HepG2 (cell line): ENCODE data around the gene USP2. TPM values are rescaled to one million over a fixed set of nuclear protein-coding genes. Genes with fewer than 3 reads are reported as not detected.
A peak's percentile ranks its signal among the peaks of the same experiment; 100 is the strongest.

Experiments
- ARID4A ChIP-seq: sonication (generic); formaldehyde crosslinking; IDR thresholded peaks from 2 replicates; pipeline ENCODE4 v1.5.0; 2020; ENCODE audit warnings: mild to moderate bottlenecking, missing genetic modification reagents, borderline replicate concordance
- BCLAF1 ChIP-seq: fragments of 450-650 bp; IDR thresholded peaks from 2 replicates; pipeline ENCODE4 v1.6.1; 2017; ENCODE audit warnings: mild to moderate bottlenecking
- MAFG ChIP-seq: sonication (generic); formaldehyde crosslinking; IDR thresholded peaks from 2 replicates; pipeline ENCODE4 v1.5.1; 2020; ENCODE audit warnings: mild to moderate bottlenecking, missing genetic modification reagents
- MEF2D ChIP-seq: sonication (generic); formaldehyde crosslinking; IDR thresholded peaks from 2 replicates; pipeline ENCODE4 v1.5.1; 2020; ENCODE audit warnings: mild to moderate bottlenecking, missing genetic modification reagents
- PRPF4 ChIP-seq: fragments of 200-400 bp; formaldehyde crosslinking; IDR thresholded peaks from 2 replicates; pipeline ENCODE4 v1.6.1; 2016; ENCODE audit warnings: low read length, low read depth; ENCODE audit not compliant: poor library complexity, severe bottlenecking
- RXRB ChIP-seq: IDR thresholded peaks from 2 replicates; pipeline ENCODE4 v1.6.1; 2016; ENCODE audit warnings: borderline replicate concordance, missing genetic modification reagents, missing compliant biosample characterization
- SMYD3 ChIP-seq: sonication (generic); formaldehyde crosslinking; IDR thresholded peaks from 2 replicates; pipeline ENCODE4 v1.8.1; 2023; ENCODE audit warnings: mild to moderate bottlenecking, missing genetic modification reagents
- U2AF2 ChIP-seq: fragments of 200-400 bp; formaldehyde crosslinking; IDR thresholded peaks from 2 replicates; pipeline ENCODE4 v1.6.1; 2017; ENCODE audit warnings: low read depth, mild to moderate bottlenecking, low read length
- ZBTB33 ChIP-seq: sonication (generic); formaldehyde crosslinking; IDR thresholded peaks from 2 replicates; pipeline ENCODE4 v1.4.0; 2020; ENCODE audit warnings: missing genetic modification reagents
- ZFP41 ChIP-seq: sonication (generic); formaldehyde crosslinking; IDR thresholded peaks from 2 replicates; pipeline ENCODE4 v1.4.0; 2020; ENCODE audit warnings: mild to moderate bottlenecking, missing genetic modification reagents, borderline replicate concordance
- ZMYM3 ChIP-seq: sonication (generic); formaldehyde crosslinking; IDR thresholded peaks from 2 replicates; pipeline ENCODE4 v1.5.1; 2020; ENCODE audit warnings: mild to moderate bottlenecking, missing genetic modification reagents
- ZNF431 ChIP-seq: sonication (generic); formaldehyde crosslinking; IDR thresholded peaks from 2 replicates; pipeline ENCODE4 v1.9.0; 2022; ENCODE audit warnings: missing genetic modification reagents, low read depth, mild to moderate bottlenecking, borderline replicate concordance
- ZNF547 ChIP-seq: sonication (generic); formaldehyde crosslinking; IDR thresholded peaks from 2 replicates; pipeline ENCODE4 v1.5.1; 2020; ENCODE audit warnings: mild to moderate bottlenecking, missing genetic modification reagents
- ZNF614 ChIP-seq: IDR thresholded peaks from 2 replicates; pipeline ENCODE4 v1.6.1; 2018; ENCODE audit warnings: missing biosample characterization, missing genetic modification reagents, inconsistent platforms, borderline replicate concordance
- ZNF652 ChIP-seq: IDR thresholded peaks from 2 replicates; pipeline ENCODE4 v1.6.1; 2016; ENCODE audit warnings: low read depth, borderline replicate concordance
- ZNF777 ChIP-seq: sonication (generic); formaldehyde crosslinking; IDR thresholded peaks from 2 replicates; pipeline ENCODE4 v1.4.0; 2020; ENCODE audit warnings: missing genetic modification reagents
- polyA plus RNA-seq, 8 experiments: library from polyadenylated mRNA; depleted of rRNA in 3 of 8; stranded (reverse) in 7 of 8; unstranded in 1 of 8; fragments of >200 nt; fragmentation: Illumina TruSeq in 4 of 8; extraction: Trizol in 4 of 8; gene quantifications; 2 replicates each; pipeline versions ENCODE4 v1.2.1 to v1.2.3, GENCODE V29; 2011 to 2016; ENCODE audit warnings: low read depth in 4 of 8, missing spikeins in 1 of 8, mixed read lengths in 1 of 8; ENCODE audit not compliant: insufficient read depth in 1 of 8
- total RNA-seq, 5 experiments: library from RNA; depleted of rRNA; stranded (reverse); fragments of >200 nt; fragmentation: Illumina TruSeq; extraction: Trizol; gene quantifications; 2 replicates each; pipeline ENCODE4 v1.2.3, GENCODE V29; 2016; ENCODE audit warnings: low read depth in 1 of 5
- TF ChIP-seq, protein P1 (sequence below), 2 experiments: sonication (generic) in 1 of 2; formaldehyde crosslinking in 1 of 2; IDR thresholded peaks; 2 replicates each; pipeline versions ENCODE4 v1.4.0 to v1.6.1; 2018 to 2020; ENCODE audit warnings: missing genetic modification reagents in 2 of 2, borderline replicate concordance in 1 of 2, low read depth in 1 of 2, mild to moderate bottlenecking in 1 of 2, missing biosample characterization in 1 of 2

Gene USP2
- total and polyA plus RNA-seq, 2 of the 13 experiments (the other 11 are each of a cell fraction or from before 2014, with no cell fraction given) = 2.5 to 6.0 TPM

GRCh38 chr11:119380160-119380826 is 1.2 kb downstream of the USP2 start (continued):
- TF ChIP-seq PRPF4 = no peak
- no peak for TF ChIP-seq ZNF431 (CRISPR knock-in tag)
- peak; percentile 69; the same call in 1 of the 2 replicates for TF ChIP-seq ZNF547
- no peak for TF ChIP-seq SMYD3 (CRISPR knock-in tag)
- no peak for TF ChIP-seq ARID4A (CRISPR knock-in tag)
- TF ChIP-seq ZFP41 = no peak
- TF ChIP-seq BCLAF1 = no peak
- no peak for TF ChIP-seq RXRB (CRISPR knock-in tag)
- no peak for TF ChIP-seq U2AF2
- TF ChIP-seq MEF2D = no peak
- no peak for TF ChIP-seq ZBTB33 (CRISPR knock-in tag)
- TF ChIP-seq ZNF652 = no peak
- TF ChIP-seq ZNF777 = no peak
- no peak for TF ChIP-seq ZMYM3 (CRISPR knock-in tag)
- TF ChIP-seq, protein P1, sequence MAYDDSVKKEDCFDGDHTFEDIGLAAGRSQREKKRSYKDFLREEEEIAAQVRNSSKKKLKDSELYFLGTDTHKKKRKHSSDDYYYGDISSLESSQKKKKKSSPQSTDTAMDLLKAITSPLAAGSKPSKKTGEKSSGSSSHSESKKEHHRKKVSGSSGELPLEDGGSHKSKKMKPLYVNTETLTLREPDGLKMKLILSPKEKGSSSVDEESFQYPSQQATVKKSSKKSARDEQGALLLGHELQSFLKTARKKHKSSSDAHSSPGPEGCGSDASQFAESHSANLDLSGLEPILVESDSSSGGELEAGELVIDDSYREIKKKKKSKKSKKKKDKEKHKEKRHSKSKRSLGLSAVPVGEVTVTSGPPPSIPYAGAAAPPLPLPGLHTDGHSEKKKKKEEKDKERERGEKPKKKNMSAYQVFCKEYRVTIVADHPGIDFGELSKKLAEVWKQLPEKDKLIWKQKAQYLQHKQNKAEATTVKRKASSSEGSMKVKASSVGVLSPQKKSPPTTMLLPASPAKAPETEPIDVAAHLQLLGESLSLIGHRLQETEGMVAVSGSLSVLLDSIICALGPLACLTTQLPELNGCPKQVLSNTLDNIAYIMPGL (CRISPR knock-in tag; IDR thresholded peaks at IDR 0.05; ENCODE audit: borderline replicate concordance in 1 of 2, low read depth in 1 of 2) = no peak; a peak in 1 of 4 replicates
- no peak for TF ChIP-seq MAFG (CRISPR knock-in tag)
- no peak for TF ChIP-seq ZNF614 (CRISPR knock-in tag)
